ENCODE results near the gene C1S. TPM values are rescaled to one million over a fixed set of nuclear protein-coding genes. Genes with fewer than 3 reads are reported as not detected.

The C1S gene
- total RNA-seq, 1 experiment from 2014 or later: 4.1 TPM

GRCh38 chr12:7116196-7116595 is 55.7 kb downstream of the C1S start:
- DNase-seq (ENCODE audit: low spot score): no peak
- in situ Hi-C loops (cut with HindIII; ENCODE audit: low sequenced_read_pairs): no loop called here

- DNase-seq (ENCODE audit: low spot score): no peak
- in situ Hi-C loops (cut with HindIII; ENCODE audit: low sequenced_read_pairs): no loop called here
Measured at GRCh38 chr12:7116916-7117315, 56.4 kb downstream of the C1S start.

GRCh38 chr12:7117670-7118069 is 57.2 kb downstream of the C1S start:
- no peak for DNase-seq (ENCODE audit: low spot score)

GRCh38 chr12:7118881-7119280 is 58.4 kb downstream of the C1S start:
- in situ Hi-C loops (cut with HindIII; ENCODE audit: low sequenced_read_pairs): no loop called here

More at GRCh38 chr12:7117670-7118069, 57.2 kb downstream of the C1S start:
- in situ Hi-C loops (cut with HindIII; ENCODE audit: low sequenced_read_pairs): no loop called here

GRCh38 chr12:7120166-7120565 is 59.6 kb downstream of the C1S start:
- in situ Hi-C loops (cut with HindIII; ENCODE audit: low sequenced_read_pairs): no loop called here
- DNase-seq (ENCODE audit: low spot score): no peak

More at GRCh38 chr12:7118881-7119280, 58.4 kb downstream of the C1S start:
- no peak for DNase-seq (ENCODE audit: low spot score)

Other genes starting within 250 kb of the C1S start
- gene GPR162, start 238.9 kb upstream of the C1S start, total RNA-seq (2014; rRNA removed; shearing (Covaris generic)): 37.7 and 59.0 TPM in 2 replicates
- 56.4 and 70.5 TPM in 2 replicates for gene P3H3, start 232.3 kb upstream of the C1S start, total RNA-seq (2014; rRNA removed; shearing (Covaris generic))
- gene GNB3, start 219.8 kb upstream of the C1S start, total RNA-seq (2014; rRNA removed; shearing (Covaris generic)): 0.25 and 3.8 TPM in 2 replicates
- 84.2 and 103 TPM in 2 replicates for gene CDCA3, start 209.4 kb upstream of the C1S start, total RNA-seq (2014; rRNA removed; shearing (Covaris generic))
- gene USP5, start 208.6 kb upstream of the C1S start, total RNA-seq (2014; rRNA removed; shearing (Covaris generic)): 137 and 156 TPM in 2 replicates
- gene TPI1, start 193.2 kb upstream of the C1S start, total RNA-seq (2014; rRNA removed; shearing (Covaris generic)): 1,506 and 1,683 TPM in 2 replicates
- gene SPSB2, start 187.4 kb upstream of the C1S start, total RNA-seq (2014; rRNA removed; shearing (Covaris generic)): 30.6 and 38.3 TPM in 2 replicates
- gene LRRC23, start 155.9 kb upstream of the C1S start, total RNA-seq (2014; rRNA removed; shearing (Covaris generic)): 7.0 and 16.1 TPM in 2 replicates
- gene ENO2, start 146.1 kb upstream of the C1S start, total RNA-seq (2014; rRNA removed; shearing (Covaris generic)): 3.3 and 13.2 TPM in 2 replicates
- gene ATN1, start 132.8 kb upstream of the C1S start, total RNA-seq (2014; rRNA removed; shearing (Covaris generic)): 2.2 and 6.2 TPM in 2 replicates
- not detected in 2 replicates for gene RNU7-1, start 116.9 kb upstream of the C1S start, total RNA-seq (2014; rRNA removed; shearing (Covaris generic))
- gene C12orf57, start 116.7 kb upstream of the C1S start, total RNA-seq (2014; rRNA removed; shearing (Covaris generic)): 88.1 and 132 TPM in 2 replicates
- 12.1 and 16.6 TPM in 2 replicates for gene PTPN6, start 109.4 kb upstream of the C1S start, total RNA-seq (2014; rRNA removed; shearing (Covaris generic))
- gene PHB2, start 90.1 kb upstream of the C1S start, total RNA-seq (2014; rRNA removed; shearing (Covaris generic)): 667 and 679 TPM in 2 replicates
- 76.4 and 83.4 TPM in 2 replicates for gene EMG1, start 89.8 kb upstream of the C1S start, total RNA-seq (2014; rRNA removed; shearing (Covaris generic))
- gene LPCAT3, start 42.2 kb upstream of the C1S start, total RNA-seq (2014; rRNA removed; shearing (Covaris generic)): 59.1 and 68.3 TPM in 2 replicates
- 0.78 and 0.98 TPM in 2 replicates for gene C1R, start 31.7 kb downstream of the C1S start, total RNA-seq (2014; rRNA removed; shearing (Covaris generic))
- 3.9 and 5.4 TPM in 2 replicates for gene C1RL, start 48.5 kb downstream of the C1S start, total RNA-seq (2014; rRNA removed; shearing (Covaris generic))
- gene RBP5, start 68.2 kb downstream of the C1S start, total RNA-seq (2014; rRNA removed; shearing (Covaris generic)): not detected in 2 replicates
- gene CLSTN3, start 69.7 kb downstream of the C1S start, total RNA-seq (2014; rRNA removed; shearing (Covaris generic)): 14.8 and 17.9 TPM in 2 replicates
- 62.4 and 64.6 TPM in 2 replicates for gene PEX5, start 129.0 kb downstream of the C1S start, total RNA-seq (2014; rRNA removed; shearing (Covaris generic))
- not detected in 2 replicates for gene ACSM4, start 243.4 kb downstream of the C1S start, total RNA-seq (2014; rRNA removed; shearing (Covaris generic))